Heart left ventricle (tissue), 16 donors: Measurements from ENCODE around the gene CNOT4. TPM values are rescaled to one million over a fixed set of nuclear protein-coding genes. Genes with fewer than 3 reads are reported as not detected.

Source experiments
- ATAC-seq, 4 donors: fragments of 200-7000 bp; cut with Tn5 transposase; one replicate each; pipeline ENCODE4 v1.9.1; 2020 to 2022; ENCODE audit warnings: moderate library complexity in 4 of 4, mild to moderate bottlenecking in 3 of 4, moderate number of reproducible peaks in 1 of 4
- DNase-seq, 5 donors: peaks; one replicate each; pipeline ENCODE4 v3.0.0-alpha.2; 2020
- H3K27ac ChIP-seq, 12 donors: fragments of 200-600 bp; sonication (generic) in 4 of 12; one replicate each; pipeline versions ENCODE4 v1.5.0 to v1.8.0; 2016 to 2022; ENCODE audit warnings: mild to moderate bottlenecking in 2 of 12
- H3K27me3 ChIP-seq, 9 donors: fragments of 200-600 bp; sonication (generic) in 2 of 9; one replicate each; pipeline versions ENCODE4 v1.5.1 to v1.8.0; 2016 to 2022; ENCODE audit warnings: mild to moderate bottlenecking in 3 of 9
- H3K36me3 ChIP-seq, 9 donors: fragments of 200-600 bp; sonication (generic) in 2 of 9; one replicate each; pipeline versions ENCODE4 v1.5.0 to v1.8.0; 2018 to 2022; ENCODE audit warnings: mild to moderate bottlenecking in 2 of 9
- H3K4me1 ChIP-seq, 12 donors: fragments of 200-600 bp; sonication (generic) in 4 of 12; one replicate each; pipeline versions ENCODE4 v1.5.0 to v1.8.0; 2016 to 2022; ENCODE audit warnings: mild to moderate bottlenecking in 3 of 12
- H3K4me3 ChIP-seq, 12 donors: fragments of 200-600 bp; sonication (generic) in 4 of 12; one replicate each; pipeline versions ENCODE4 v1.5.0 to v1.8.0; 2017 to 2022; ENCODE audit warnings: mild to moderate bottlenecking in 9 of 12, moderate library complexity in 4 of 12
- H3K9me3 ChIP-seq, 12 donors: fragments of 200-600 bp; sonication (generic) in 4 of 12; one replicate each; pipeline versions ENCODE4 v1.5.0 to v1.8.0; 2016 to 2022; ENCODE audit warnings: mild to moderate bottlenecking in 1 of 12
- CTCF ChIP-seq, 12 donors: fragments of 200-600 bp; sonication (generic) in 4 of 12; IDR thresholded peaks; one replicate each; pipeline versions ENCODE4 v1.5.0 to v1.8.0; 2018 to 2022; ENCODE audit warnings: antibody characterized with exemption in 12 of 12, mild to moderate bottlenecking in 5 of 12
- POLR2A ChIP-seq, 2 donors: fragments of 450-650 bp; IDR thresholded peaks; one replicate each; pipeline ENCODE4 v1.6.1; 2017; ENCODE audit warnings: antibody characterized with exemption in 2 of 2, mild to moderate bottlenecking in 2 of 2, moderate library complexity in 2 of 2
- WGBS, 4 donors: extraction: QIAGEN DNeasy Blood & Tissue Kit in 2 of 4; methylation state at CpG; one replicate each; pipeline versions ENCODE4 v1.1.5 to v1.1.7; 2013 to 2018; 5-methylcytosine and 5-hydroxymethylcytosine counted together
- intact Hi-C, 10 donors: fragments of 100-400 bp; cut with DNase I; formaldehyde crosslinking; loops; one replicate each; pipeline versions ENCODE4 v1.11.1 to v1.14.2; 2022
- polyA plus RNA-seq, 2 donors: library from polyadenylated mRNA; stranded (reverse); fragments of 200-250 nt; gene quantifications; one replicate each; pipeline ENCODE4 v1.2.3, GENCODE V29; 2013
- total RNA-seq, 9 donors: library from RNA; depleted of rRNA in 2 of 9; stranded (reverse); fragments of >200 nt in 2 of 9; fragmentation: NEBNext Ultra II Directional in 3 of 9; extraction: Animal tissue kit (Norgen Biotek cat#: 25700) in 3 of 9; gene quantifications; one replicate each; pipeline versions ENCODE4 v1.1.0 to v1.2.4, GENCODE V29; 2016 to 2023
- donor health status: ischemic (EF 13 %, LVEDD 7.1; RV severe dilation, severe dysfunction).
- donor health status: healthy with polysubstance abuse.
- donor health status: DM: no; HTN: yes; CAD: no.
- donor health status: DM: no; HTN: no; CAD: no.
- donor health status: ischemic (EF 25% LVEDD 6.9; RV normal size, moderate dysfunction).
- donor health status: ischemic (EF 25% LVEDD 5.7; RV mildly dilated, moderate dysfunction).
- donor health status: healthy.
- donor health status: DM: yes; HTN: yes; CAD: no.
- donor health status: ischemic (EF 35%, LVEDD 5.7; RV mildly dilated, moderate dysfunction).
- donor health status: nonischemic (EF 11% LVEDD 7.7; RV severe dilation, severe dysfunction).
- donor health status: DM: yes; HTN: yes; CAD: no.
- donor health status: PGD.
- donor health status: ischemic (EF 29% LVEDD 5.4; RV normal size, mild dysfunction).
- donor health status: nonischemic (EF 23%, LVEDD 6.1; RV moderate dilation, normal function).

CNOT4 gene
- total and polyA plus RNA-seq, 11 donors = 7.9 to 29.2 (median 23.7) TPM

GRCh38 chr7:135406918-135407317 is 103.0 kb downstream of the CNOT4 start:
- H3K4me1 ChIP-seq = no peaks in the 10 kb centered on the region
- H3K9me3 ChIP-seq = no peaks in the 10 kb centered on the region
- H3K27ac ChIP-seq = no peak overlapping the region
- no peaks in the 10 kb centered on the region for H3K27me3 ChIP-seq
- TF ChIP-seq CTCF (IDR thresholded peaks at IDR 0.05) = no peak
- no peak for TF ChIP-seq POLR2A (IDR thresholded peaks at IDR 0.05)
- no peak for DNase-seq
- WGBS, 4 donors = 96 to 98% (median 97%) methylated on average over 3 of the region's 3 CpGs
- H3K36me3 ChIP-seq = peaks cover 0 to 34% (median 6%) of the 10 kb centered on the region in 9 donors
- H3K4me3 ChIP-seq = no peak overlapping the region
- no peak for ATAC-seq
- intact Hi-C loops = loop anchor here in 1 of 10 donors (2.0 kb wide), 1 partner anchor 18 kb away; no protein-coding TSS in a partner anchor

- Histone ChIP-seq H3K27me3 (no peaks in the 10 kb centered on the region), H3K36me3 (peaks cover 0 to 34% (median 6%) of the 10 kb centered on the region in 9 donors), H3K4me3 (no peak overlapping the region), H3K9me3 (no peaks in the 10 kb centered on the region), H3K4me1 (no peaks in the 10 kb centered on the region), H3K27ac (no peak overlapping the region)
- 99 to 100% (median 100%) methylated on average over 2 of the region's 2 CpGs for WGBS, 4 donors
- no peak for DNase-seq
- TF ChIP-seq POLR2A (IDR thresholded peaks at IDR 0.05) (no peak), CTCF (IDR thresholded peaks at IDR 0.05) (no peak)
- intact Hi-C loops = loop anchor here in 1 of 10 donors (2.0 kb wide), 1 partner anchor 17 kb away; no protein-coding TSS in a partner anchor
- no peak for ATAC-seq
Observed at GRCh38 chr7:135405969-135406368, 103.9 kb downstream of the CNOT4 start.

GRCh38 chr7:135403302-135403701 is 106.6 kb downstream of the CNOT4 start:
- TF ChIP-seq POLR2A (IDR thresholded peaks at IDR 0.05) (no peak), CTCF (IDR thresholded peaks at IDR 0.05) (no peak)

GRCh38 chr7:135397689-135398088 is 112.2 kb downstream of the CNOT4 start:
- DNase-seq (no peak), ATAC-seq (no peak)
- H3K4me1 ChIP-seq = no peaks in the 10 kb centered on the region
- H3K36me3 ChIP-seq = peaks cover 0 to 40% (median 32%) of the 10 kb centered on the region in 9 donors
- intact Hi-C loops = no loop called here
- no peaks in the 10 kb centered on the region for H3K27me3 ChIP-seq
- no peak for TF ChIP-seq CTCF (IDR thresholded peaks at IDR 0.05)
- no peak for TF ChIP-seq POLR2A (IDR thresholded peaks at IDR 0.05)
- no peak overlapping the region for H3K4me3 ChIP-seq
- H3K27ac ChIP-seq = no peak overlapping the region
- H3K9me3 ChIP-seq = no peaks in the 10 kb centered on the region

More at GRCh38 chr7:135403302-135403701, 106.6 kb downstream of the CNOT4 start:
- no peak overlapping the region for H3K27ac ChIP-seq
- DNase-seq (no peak), ATAC-seq (no peak)
- 91 to 93% (median 92%) methylated on average over 3 of the region's 3 CpGs for WGBS, 4 donors
- no peaks in the 10 kb centered on the region for H3K4me1 ChIP-seq
- H3K4me3 ChIP-seq = no peak overlapping the region
- H3K27me3 ChIP-seq = no peaks in the 10 kb centered on the region
- H3K9me3 ChIP-seq = no peaks in the 10 kb centered on the region
- peaks cover 0 to 17% (median 6%) of the 10 kb centered on the region in 9 donors for H3K36me3 ChIP-seq
- intact Hi-C loops = no loop called here
